HG03520 (cell line): ENCODE data around the gene SLC6A6.
"Not testable (repeated sequence)": the region's sequence is repeated elsewhere in the genome, so short reads cannot be mapped to it uniquely, and the experiment has no call there.

Experiments used
- ATAC-seq: cut with Tn5 transposase; IDR thresholded peaks from one replicate; pipeline ENCODE4 v1.9.1; 2021; ENCODE audit warnings: mild to moderate bottlenecking, moderate library complexity; ENCODE audit not compliant: unreplicated experiment

SLC6A6 gene

DNA sequence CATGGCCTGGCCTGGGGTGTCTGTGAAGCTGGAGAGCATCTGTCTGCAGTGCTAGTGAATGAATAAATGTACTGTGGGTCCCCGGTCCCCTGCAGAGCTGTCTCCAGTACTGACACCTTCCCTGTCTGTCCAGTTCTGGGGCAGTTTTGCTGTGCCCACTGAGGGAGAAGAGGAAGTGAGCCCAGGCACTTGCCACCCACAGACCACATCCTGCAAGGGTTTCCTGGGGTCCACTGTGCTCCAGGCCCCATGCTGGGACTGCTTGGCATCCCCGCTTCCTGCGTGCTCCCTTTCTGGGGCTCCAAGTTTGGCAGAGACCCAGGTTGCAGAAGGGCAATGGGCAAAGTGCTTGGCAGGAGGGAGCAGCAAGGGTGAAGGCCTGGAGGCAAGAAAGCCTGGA is 4.9 kb upstream of the SLC6A6 start:
- ATAC-seq = no peak

DNA sequence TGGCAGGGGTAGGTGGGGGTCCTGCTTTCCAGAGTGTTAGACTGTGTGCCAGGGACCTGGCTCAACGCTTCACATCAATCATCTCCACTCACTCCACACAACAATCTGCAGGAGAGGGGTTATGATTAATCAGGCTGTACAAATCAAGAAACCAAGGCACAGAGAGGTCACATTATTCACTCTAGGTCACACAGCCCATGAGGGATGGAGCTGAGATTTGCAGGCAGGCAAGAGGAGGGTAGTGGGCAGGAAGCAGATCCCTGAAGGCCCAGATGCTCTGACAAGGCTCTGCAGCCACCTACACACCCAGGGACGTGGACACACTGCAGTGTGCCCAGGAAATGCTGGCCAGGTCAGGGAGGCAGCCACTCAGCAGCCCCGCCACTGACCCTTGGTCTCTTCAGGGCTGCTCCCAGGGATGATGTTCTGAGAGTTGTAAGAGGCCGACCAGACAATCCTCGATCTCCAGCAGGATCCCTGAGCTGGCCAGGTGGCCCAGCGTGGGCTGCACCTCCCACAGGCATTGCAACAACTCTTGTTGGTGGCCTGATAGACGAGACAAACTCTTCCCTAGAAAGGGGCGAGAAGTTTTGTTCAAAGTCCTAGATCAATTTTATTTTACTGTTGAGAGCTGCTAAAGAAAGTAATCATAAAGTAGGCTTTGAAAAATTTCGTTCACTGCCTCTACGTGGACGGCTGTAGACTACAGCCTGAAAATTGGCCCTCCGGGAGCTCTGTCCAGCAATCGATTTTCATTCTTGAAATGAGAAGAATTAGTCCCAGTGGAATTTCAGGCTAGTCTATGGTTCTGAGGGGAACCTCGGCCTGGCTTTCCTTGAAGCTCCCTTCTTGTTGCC is 4.2 kb upstream of the SLC6A6 start:
- ATAC-seq = no peak

DNA sequence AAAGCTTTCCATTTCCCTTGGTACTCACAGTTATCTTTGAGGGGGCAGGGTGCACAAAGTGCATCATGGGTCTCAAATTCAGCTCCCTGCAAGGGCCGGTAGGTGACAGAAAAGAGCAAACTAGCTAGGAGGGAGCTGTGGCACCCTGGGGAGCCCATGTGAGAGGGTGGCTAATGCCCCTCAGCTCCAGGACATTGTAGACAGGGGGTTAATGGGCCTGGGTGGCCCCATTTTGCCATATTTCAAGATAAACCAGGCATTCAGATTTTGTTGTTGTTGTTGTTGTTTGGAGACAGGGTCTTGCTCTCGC is 3.7 kb upstream of the SLC6A6 start:
- no peak for ATAC-seq

DNA sequence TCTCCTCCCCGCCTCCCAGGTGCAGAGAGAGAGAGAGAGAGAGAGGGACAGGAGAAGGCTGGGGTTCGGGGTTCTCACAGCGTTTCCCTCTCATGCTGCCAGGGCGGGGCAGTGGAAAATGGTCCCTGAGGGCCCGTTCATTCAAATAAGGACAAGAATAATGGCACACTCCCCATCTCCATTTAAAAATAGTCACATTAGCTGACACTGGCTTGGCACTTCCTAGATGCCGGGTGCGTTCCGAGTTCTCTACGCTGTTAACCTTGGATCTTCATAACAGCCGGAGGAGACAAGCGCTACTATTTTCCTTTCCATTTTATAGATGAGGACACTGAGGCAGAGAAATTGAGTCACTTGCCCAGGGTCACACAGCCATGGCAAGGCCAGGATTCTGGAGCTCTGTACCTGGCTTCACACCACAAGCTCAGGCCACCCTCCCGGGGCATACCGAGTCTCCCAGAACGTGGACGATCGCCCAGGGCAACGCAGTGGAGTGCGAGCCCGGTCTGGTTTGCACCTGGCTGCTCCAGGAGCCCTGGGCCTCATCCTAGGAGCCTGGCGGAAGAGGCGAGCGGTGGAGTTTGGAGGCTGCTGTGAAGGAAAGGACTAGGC is 608 bp upstream of the SLC6A6 start:
- no peak for ATAC-seq

DNA sequence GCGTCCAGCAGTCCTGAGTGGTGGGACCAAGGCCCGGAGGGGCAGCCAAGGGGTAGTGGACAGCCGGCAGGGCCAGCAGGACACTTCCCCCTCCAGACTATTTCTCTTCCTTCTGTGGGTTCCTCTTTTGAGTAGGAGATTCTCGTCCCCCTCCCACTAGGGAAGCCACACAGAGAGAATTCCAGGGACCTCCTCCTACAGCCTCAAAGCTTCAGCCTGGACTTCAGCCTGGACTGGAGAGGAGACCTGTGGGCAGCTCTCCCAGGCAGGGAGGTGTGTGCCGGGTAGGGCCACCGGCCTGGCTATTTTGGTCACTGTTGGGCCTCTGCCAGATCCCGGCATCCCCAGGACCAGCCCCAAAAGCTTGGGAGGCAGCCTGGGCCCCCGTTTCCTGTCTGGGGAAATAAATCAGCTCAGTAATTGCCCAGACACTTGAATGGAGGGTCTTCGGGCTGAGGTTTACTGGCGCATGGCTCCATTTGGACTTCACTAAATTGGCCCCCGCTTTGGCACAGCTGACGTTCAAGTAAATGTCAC is 1.3 kb downstream of the SLC6A6 start:
- no peak for ATAC-seq

GRCh38 chr3:14404186-14404585 is 1.8 kb downstream of the SLC6A6 start:
- no peak for ATAC-seq

GRCh38 chr3:14404631-14405359 is 2.4 kb downstream of the SLC6A6 start:
- ATAC-seq = no peak

- ATAC-seq = no peak
Observed at GRCh38 chr3:14405360-14406238, 3.2 kb downstream of the SLC6A6 start.

GRCh38 chr3:14406336-14406735 is 3.9 kb downstream of the SLC6A6 start:
- no peak for ATAC-seq

DNA sequence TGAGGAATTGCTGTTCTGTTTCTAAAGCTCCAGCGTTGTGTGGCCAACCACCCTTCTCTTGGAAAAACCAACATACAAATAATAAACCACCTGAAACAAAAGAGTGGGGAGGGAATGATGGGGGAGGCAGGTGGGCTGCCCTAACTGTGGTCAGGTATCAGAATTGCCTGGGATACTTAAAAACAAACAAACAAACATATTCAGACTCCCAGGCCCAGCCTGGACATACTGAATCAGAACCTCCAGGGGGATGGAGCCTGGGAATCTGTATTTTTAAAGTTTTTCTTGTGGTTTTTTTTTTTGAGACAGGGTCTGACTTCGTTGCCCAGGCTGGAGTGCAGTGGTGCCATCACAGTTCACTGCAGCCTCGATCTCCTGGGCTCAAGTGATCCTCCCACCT is 4.4 kb downstream of the SLC6A6 start:
- no peak for ATAC-seq

- no peak for ATAC-seq
Observed at GRCh38 chr3:14407203-14407602, 4.8 kb downstream of the SLC6A6 start.

GRCh38 chr3:14409779-14410063 is 7.3 kb downstream of the SLC6A6 start:
- not testable (repeated sequence) for ATAC-seq

- ATAC-seq = no peak
Observed at GRCh38 chr3:14410106-14410502, 7.7 kb downstream of the SLC6A6 start.

DNA sequence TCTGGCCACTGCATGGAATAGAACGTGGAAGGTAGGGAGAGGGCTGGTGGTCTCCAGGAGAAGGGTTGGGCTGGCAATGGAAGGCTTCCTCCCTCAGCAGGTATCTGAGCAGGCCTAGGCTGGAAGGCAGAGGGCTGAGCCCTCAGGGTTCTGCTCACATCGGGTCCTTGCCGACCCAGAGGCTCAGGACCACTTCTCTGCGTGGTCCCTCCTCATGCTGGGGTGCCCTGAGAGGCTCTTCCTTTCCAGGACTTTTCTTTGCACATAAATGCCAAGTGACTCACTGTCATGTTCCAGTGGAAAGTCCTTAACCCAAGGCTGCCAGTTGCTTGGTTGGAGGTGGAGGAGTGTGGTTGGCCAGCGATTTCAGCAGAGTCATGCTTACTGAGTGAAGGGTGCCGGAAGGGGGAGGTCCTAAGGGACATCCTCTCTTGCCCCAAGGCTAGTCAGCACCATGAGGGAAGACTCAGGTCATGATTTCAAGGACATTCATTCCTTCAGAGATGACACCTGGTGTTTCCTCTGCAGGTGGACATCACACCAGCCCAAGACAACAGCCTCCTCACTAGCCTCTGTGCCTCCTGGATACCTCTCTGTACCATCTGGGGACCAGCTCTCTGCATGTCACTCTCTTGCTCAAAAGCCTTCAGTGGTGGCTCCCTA is 8.2 kb downstream of the SLC6A6 start:
- no peak for ATAC-seq

DNA sequence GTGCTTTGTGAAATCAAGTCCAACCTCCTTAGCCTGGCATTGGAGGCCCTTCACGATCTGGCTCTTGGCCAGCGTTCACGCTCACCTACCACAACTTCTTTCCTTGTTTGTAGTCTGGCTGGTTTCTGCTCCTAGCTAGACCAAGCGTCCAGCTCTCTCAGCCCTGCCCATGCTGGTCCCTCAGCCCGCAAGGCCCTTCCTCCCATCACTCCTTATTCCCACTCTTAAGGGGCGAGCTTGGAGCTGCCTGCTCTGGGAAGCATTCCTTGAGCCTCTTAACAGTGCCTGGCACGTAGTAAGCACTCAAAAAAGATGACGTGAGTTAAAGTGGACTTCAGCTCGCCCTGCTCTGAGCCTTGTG is 8.7 kb downstream of the SLC6A6 start:
- ATAC-seq = no peak

DNA sequence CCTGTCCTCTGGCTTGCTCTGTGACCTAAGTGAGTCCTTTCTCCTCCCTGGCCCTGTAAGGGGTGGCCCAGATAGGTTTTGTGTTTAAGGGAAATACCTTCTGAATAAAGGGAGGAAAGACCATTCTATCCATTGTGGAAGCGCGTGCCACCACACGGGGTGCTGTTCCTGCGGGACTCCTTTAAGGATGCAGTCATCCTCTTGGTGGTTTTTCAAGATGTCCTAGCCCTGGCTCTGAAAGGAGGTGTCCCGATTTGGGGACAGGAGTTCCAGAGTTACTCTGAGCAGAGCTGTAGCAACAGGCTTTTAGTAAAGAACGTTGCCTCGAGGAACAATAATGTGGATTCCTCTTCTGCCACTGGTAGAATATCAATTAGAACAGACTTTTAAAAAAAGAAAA is 9.6 kb downstream of the SLC6A6 start:
- no peak for ATAC-seq

DNA sequence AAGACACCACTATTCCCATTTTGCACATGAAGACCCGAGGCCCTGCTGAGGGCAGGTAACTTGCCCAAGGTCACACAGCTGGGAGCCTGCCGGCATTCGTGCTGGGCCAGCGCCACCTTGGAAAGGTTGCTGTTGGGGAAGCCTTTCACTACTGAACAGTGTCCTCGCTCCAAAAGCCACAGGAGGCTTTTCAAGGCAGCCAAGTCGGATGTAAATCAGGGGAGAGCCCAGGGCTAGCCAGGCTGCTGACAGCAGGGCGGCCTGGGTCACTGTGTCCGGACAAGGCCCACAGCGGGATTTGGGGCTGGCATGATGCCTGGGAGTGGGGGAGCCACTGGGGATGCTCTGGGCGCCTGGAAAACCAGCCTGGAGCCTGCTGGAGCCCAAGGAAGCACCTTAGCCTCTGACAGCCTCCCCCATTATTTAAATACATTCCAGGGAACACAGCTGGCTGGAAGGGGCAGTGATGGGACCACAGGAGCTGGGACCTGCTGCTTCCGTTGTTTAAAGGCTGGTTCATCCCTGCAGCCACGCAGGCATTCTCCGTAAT is 10.5 kb downstream of the SLC6A6 start:
- no peak for ATAC-seq

- no peak for ATAC-seq
Observed at GRCh38 chr3:14413381-14414071, 11.1 kb downstream of the SLC6A6 start.

GRCh38 chr3:14414846-14415464 is 12.5 kb downstream of the SLC6A6 start:
- no peak for ATAC-seq
